ENCODE results near the gene CBLN3.
"Not testable (repeated sequence)": the region's sequence is repeated elsewhere in the genome, so short reads cannot be mapped to it uniquely, and the experiment has no call there.

The CBLN3 gene

DNA sequence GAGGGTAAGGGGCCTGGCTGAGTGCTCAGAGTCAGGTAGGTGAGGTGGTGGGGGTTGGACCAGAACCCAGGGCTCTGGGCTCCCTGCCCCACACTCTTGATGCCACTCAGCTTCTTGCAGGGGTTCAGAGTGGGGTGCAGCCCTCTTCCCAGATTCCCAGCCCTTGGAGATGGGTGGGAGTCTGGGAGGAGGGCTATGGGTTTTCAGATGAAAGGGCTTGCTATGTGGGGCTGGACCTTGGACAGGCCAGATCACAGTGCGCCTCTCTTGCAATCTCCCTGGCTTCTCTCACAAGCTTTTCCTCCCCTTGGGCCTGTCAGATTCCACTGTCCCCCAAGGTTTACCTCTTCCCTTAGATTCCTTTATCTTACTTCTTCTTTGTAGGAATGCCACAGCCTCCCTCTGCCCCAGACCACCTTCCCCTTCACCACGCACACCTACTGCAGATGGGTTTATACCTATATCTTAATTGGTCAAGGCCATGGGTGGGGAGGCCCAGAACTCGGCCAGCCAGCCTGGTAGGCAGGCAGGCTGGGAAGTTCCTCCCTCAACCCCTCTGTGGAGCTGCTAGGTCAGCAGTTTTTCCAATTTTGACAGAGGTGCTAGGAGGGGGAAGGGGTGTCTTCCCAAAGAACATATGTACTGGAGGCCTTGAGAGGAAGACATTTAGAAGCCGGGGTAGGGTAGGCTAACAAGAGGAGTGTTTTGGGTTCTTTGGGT, 29.3 kb downstream of the CBLN3 start:
- DNase-seq: no peak

DNA sequence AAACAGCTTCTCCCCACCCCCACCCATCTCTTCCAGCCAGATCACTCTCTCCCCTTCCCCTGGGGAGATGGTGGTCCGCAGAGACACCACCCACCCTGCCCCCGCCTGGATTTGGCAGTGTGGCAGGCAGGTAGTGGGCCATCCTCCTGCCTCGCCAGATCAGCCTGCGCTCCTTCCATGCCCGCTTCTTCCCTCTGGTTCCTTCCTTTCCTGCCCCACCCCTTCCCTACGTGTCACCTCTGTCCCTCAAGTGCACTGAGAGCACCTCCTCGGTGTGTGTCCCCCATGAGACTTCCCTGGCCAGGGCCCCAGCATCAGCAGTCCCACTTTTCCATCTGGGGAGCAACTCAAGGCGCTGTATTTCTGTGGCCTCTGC, 30.0 kb downstream of the CBLN3 start:
- no peak for DNase-seq

DNA sequence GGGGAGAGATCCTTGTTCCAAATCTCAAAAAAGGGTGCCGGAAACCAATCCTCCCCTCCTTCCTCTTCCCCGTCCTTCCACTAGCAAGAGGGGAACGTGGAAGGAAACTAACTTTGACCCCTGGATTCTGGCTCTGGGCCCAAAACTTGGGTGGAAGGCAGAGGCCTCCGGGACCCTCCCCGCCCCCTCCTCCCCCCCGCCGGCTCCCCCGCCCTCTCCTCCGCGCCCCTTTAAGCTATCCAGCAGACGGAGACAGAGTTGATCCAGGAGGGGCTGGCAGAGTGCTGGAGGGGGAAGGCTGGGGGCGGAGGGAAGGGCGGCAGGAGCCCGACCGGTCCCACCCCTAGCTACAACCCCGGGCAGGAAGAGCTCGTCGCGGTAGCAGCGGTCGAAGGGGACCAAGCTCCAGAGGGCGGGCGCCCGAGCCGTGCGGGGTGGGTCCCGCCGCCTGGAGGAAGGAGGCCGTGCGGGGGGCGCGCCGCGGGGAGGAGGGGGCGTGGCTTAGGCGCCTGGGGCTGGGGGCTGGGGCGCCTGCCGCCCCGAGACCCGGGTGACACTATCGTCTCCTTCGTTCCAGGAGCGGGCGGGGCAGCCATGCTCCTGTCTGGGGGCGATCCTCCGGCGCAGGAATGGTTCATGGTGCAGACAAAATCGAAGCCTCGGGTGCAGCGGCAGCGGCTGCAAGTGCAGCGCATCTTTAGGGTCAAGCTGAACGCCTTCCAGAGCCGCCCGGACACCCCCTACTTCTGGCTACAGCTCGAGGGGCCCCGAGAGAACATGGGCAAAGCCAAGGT, 30.6 kb downstream of the CBLN3 start, which contains the start of gene NYNRIN:
Gene NYNRIN, plus strand, starts transcription at position 351 of the 794 bp plus-strand sequence. Its CDS starts 244 bp downstream, at position 595.
- DNase-seq: no peak

DNA sequence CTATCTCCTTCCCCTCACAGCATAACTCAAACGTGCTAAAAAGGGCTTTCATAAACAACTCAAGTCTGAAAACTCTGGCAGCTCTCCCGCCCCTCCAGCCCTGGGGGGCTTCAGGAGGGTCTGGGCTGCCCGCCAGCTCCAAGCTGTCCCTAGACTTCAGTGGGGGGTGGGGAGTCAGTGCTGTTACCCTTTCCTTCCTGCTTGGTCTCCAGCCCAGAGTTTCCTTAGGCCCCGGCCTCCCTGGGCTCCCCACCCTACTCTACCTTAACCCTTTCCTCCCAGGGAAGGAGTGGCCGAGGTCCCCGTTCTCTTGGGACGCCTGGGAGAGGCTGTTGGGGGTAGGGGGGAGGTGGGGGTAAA, 31.2 kb downstream of the CBLN3 start:
- DNase-seq: no peak

DNA sequence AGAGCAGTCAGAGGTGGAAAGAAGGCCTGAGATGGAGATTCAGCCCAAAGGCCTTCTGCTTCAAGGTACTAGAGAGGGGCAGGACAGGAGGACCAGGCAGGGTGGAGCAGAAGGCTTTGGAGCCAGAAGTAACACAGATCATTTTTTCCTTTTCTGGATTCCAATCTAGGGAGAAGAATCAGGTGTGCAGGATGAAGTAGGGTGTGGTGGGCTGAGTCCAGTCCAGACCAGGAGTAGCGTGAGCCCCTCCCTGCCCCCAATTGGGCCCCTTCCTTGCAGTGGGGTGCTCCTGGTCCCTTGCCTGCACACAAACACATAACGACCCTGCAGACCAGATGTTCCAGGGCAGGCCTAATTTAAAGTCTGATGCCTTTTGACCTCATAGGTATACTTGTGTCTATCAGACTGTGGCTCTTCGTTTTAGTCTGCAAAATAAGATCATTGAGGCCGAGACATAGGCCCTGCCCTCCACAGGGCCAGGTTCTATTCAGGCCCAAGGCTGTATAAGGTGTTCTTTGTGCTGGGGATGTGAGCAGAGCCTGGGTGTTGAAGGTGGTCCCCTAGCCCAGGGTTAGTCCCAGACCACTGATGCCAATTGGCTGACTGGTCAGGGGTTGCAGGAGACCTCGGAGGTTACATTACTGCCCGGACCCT, 31.7 kb downstream of the CBLN3 start:
- DNase-seq: no peak

DNA sequence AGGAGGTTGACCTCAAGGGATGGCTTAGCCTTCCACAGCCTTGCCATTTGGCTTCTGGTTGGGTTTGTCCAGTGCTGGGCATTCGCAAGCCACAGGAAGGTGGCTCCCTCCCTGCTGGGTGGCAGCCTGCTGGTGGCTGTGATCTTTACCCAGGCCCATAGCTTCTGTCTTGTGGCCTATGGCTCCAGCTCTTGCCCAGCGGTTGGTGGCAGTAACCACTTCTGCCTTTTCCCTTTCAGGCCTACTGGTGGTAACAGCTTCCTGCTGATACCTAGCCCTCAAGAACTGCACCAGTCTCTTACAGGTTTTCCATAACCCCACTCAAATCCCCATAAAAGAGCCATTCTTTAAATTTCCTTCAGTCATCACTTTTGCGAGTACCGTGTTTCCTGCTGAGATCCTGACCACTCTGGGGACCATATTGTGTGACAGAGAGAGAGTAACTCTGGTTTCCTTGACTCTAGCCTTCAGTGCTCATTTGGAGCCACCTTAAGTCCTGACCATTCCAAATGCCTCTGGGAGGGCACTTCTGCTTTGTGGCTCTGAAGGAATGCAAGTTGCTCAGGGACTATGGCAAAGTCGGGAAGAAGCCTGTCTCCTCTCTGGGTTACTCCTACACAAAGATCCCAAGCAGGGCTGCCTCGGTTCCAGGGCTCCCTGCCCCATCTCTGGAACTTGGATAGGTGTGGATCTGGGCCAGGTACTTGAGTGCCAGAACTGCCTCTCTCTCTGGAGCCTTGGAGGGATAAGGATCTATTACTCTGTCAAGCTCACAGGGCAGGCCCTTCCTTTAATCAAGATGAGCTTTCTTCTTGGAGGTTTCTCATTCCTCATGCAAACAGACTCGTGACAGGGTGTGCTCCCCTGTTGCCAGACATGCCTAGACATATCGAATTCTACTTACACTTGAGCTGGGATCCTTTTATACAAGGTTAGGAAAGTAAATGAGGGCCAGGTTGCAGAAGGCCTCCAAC, 33.6 kb downstream of the CBLN3 start:
- no peak for DNase-seq

DNA sequence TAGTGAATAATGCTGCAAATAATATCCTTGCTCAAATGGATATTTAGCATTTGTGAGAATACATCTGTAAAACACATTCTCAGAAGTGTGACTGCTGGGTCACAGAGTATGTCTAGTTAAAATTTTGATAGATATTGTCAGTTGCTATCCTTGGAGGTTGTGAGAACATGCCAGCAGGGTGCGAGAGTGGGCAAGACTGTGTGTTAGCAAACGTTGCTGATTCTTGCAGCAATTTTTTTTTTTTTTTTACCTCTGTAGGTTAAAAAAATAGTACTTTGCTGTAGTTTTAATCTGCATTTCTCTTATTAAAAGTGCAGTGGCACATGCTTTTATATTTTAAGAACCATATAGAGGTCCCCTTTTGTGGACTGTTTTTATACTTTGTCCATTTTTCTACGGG, 35.2 kb downstream of the CBLN3 start:
- no peak for DNase-seq

DNA sequence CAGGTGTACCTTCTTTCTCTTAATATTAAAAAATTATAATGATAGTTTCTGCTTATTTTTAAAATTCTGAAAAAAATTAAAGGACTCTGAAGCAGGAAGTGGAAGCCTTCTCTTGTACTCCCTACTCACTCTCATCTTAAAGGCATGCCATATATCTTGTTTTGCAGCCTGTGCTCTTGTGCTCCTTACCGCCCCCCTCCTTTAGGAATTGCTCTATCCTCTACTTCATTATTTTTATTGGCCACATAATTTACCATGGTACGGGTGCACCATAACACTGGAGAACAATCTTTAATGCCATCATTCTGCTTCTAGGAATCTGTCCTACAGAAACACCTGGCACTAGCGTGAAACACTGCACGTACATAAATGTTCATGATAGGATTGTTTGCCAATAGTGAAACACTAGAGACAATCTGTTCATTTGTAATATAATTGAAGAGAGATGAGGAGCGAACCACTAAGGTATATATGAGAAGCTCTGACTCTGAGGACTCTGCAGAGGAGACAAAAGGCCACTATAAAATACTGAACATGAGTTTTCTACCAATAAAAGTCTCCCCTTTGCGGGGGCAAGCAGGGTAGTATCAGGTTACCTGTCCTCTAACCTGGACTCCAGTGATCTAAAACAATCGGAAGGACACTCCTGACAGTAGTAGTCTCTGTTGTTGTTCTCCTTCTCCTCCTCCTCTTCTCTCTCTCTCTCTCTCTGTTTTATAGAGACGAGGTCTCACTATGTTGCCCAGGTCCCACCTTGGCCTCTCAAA, 37.0 kb downstream of the CBLN3 start:
- DNase-seq: no peak

DNA sequence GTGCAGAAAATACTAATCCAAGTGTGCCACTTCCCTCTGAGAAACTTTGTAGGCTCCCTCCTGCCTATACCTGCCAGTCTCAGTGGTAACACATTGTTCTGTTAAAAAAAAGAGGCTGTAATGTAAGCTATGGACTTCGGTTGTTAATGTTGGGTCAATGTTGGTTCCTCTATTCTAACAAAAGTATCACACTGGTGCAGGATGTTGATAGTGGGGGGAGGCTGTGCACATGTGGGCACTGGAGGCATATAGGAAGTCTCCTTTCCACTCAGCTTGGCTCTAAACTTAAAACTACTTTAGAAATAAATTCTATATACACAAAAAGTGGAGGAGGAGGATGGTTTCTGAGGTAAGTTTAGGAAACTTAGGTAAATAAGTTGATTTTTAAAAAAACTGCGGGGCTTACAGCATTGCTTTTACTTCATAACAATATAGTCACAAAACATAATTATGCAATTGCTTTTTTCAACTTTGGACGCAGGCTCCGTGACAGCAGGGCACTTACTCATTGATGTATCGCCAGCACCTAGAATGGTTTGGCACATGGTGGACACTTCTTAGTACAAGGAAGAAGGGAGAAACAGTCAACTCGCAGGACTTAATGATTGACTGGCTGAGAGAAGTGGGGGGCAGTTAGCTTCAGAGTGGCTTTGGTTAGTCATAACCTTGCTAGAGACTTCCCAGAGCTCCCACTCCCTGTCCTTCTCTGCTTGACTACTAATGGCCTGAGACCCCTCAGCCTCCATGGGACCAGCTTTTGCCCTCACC, 38.6 kb downstream of the CBLN3 start:
- DNase-seq: no peak

DNA sequence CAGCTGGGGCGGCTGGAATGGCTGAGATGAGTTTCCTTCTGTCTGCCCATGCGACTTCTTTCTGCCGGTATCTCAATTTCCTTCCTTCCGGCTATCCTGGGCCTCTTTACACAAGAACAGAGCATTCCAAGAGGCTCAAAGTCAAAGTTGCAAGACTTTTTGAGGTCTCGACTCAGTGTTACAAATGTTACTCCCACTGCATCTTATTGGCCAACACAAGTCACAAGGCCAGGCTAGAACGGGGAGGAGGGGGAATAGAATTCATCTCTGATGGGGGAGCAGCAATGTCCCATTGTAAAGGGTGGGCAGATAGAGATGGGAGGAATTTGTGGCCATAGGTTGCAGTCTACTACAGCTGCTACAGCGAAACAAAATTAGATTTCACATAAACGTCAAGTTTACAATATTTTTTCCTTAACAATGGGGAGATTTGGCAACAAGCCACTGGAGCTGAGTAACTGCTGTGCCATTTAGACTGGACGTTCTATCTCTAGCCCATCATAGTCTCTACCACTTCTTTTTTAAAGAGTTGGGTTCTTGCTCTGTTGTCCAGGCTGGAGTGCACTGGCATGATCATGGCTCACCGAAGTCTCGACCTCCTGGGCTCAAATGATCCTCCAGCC, 40.1 kb downstream of the CBLN3 start:
- no peak for DNase-seq

DNA sequence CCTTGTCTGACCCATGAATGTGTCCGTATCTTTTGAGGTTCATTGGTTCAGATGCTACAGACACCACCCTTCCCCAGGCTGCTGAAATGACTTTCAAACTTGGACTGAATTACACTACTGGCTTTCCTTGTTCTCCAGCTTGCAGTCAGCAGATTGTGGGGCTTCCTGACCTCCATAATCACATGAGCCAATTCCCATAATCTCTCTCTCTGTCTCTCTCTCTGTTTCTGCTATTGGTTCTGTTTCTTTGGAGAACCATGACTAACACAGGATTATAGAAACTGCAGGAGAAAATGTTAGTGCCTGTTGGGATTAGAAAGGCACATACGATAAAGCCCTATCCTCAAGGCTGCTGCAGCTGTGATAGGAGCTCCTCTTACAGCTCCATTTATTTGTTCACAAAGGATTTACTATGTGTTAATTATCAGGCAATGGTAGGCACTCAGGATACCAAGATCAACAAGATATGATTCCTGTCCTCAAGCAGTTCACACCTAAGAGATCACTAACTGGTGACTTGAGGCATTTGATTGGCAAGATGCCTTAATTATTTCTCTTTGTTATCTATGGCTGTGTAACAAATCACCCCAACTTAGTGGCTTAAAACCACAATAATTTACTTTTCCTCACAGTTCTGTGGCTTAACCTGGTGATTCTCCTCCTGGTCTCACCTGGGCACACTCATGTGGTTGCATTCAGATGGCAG, 40.8 kb downstream of the CBLN3 start:
- DNase-seq: no peak

DNA sequence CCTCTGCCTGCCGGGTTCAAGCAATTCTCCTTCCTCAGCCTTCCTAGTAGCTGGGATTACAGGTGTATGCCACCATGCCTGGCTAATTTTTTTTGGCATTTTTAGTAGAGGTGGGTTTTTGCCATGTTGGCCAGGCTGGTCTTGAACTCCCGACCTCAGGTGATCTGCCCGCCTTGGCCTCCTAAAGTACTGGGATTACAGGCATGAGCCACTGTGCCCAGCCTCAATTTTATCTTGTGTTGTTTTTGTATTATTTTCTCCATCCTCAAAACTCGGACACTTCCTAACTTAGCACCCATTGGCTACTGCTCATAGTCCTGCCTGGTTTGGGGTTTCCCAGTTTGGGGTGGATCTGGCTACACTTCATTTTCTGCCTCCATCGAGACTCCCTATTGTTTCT, 41.9 kb downstream of the CBLN3 start:
- DNase-seq: not testable (repeated sequence)

DNA sequence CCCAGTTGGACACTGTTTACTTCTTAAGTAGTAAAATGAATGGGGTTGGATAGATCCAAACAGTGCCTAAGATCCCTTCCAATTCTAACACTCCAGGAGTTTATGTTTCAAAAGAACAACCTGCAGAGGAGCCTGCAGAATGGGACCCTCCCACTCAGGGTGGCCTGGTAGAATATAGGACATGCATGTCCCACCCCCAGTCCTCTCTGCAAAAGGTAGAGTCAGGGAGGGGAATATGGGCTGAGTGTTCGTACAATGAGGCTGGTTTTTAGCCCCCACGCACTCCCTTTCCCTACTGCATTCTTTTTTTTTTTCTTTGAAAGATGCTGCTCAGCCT, 42.5 kb downstream of the CBLN3 start:
- DNase-seq: no peak

DNA sequence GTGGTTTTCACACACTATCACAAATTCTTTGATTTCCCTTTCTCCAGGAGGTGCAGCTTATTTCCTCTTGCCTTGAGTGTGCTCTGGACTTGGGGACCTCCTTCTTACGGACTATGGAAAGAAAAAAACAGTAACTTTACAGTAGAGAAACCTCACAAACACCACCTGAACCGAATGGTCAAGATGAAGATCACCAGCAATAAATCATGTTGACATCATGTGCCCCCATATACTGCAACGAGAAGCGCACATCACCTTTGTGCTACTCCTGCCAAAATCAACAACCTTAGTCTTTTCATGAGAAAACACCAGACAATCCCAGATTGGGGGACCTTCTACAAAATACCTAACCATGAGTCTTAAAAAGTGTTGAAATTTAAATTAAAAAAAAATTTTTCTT, 43.9 kb downstream of the CBLN3 start:
- DNase-seq: no peak

DNA sequence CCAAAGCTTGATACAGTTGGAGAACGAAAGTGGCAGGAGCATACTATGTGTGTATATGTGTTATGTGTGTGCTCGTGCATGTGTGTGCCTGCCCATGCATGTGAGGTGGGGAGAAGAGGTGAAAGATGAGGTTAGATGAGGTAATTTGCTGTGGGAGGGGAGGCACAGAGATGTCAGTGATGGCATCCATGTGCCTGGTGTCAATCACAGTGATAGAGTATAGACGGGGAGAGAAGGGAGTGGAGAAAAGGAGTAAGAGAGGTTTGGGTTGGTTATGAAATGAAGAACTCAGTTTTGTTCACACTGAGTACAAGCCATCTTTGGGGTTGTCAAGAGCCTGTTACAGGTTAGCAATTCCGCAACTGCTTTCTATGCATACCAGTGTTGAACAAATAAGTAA, 45.3 kb downstream of the CBLN3 start:
- no peak for DNase-seq

DNA sequence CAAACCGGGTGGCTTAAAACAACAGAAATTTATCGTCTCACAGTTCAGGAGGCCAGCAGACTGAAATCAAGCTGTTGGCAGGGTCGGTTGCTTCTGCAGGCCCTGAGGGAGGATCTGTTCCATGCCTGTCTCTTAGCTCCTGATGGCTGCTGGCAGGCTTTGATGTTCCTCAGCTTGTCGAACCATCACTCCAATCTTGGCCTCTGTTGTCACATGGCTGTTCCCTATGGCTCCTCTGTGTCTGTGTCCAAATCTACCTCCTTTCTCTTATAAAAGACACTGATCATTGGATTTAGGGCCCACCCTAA, 47.5 kb downstream of the CBLN3 start:
- DNase-seq: no peak

DNA sequence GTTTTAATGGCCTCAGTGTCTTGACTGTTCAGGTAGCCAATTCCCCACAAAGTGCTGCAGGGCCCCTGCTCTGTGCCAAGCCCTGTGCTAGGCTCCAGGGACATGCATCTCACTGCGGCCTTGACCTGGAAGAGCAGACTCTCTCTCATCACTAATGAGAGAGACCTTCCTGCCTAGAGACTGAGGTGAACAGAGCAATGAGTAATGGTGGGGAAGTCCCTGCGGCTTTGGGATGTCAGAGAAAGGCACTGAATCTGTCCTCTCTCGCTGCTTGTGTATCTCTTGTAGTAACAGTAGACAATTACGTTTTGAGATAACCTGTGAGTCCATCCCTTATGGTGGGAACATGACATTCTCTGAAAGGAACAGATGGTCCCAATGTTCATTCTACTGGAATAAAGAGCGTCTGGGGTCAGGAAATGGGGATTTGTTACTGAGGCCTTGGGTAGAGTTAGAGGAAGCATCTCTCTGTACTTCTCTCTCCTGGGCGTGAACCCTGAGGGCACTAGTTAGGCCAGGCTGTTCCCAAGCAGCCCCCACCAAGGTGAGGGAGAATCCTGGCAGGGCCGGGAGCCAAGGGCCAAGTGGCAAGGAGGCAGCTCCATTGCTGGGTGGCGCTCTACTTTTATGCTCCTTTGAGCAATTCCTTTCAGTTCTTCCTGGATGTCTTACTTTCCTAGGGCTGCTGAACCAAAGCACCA, 48.0 kb downstream of the CBLN3 start:
- no peak for DNase-seq

DNA sequence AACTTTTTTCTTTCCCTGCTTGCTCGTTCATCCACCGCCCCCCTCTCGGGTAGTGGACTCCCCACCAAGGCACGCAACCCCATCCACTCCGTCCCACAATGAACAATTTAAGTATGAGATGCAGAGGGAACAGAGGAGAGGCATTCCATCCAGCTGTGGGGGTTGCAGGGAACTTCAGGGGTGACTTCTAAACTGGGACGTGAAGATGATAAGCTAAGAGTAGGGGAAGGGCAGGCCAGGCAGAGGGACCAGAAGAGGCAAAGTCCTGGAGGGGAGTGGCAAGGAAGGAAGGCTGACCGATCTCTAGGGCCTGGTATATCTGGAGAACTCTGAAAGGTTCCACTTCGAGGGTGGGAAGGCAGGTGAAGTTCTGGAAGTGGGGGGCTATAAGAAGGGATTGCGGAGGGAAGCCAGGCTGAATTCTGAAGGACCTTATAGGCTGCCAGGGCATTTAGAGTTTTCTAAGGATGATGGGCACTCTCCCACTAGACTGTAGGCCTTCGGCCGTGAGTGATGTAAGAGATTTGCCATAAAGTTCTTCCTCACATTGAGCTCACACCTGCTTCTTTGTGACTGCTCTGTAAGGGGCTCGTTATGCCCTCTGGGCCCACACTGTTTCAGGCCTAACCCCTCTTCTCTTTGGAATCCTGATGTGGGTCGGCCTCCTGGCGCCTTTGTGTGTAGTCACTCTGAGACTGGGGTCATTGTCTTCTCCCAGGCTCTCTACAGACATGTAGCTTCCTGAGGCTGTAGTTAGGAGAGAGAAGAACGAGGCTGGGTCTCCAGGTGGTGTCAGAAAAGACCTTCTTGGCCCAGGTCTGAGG, 49.3 kb downstream of the CBLN3 start:
- DNase-seq: no peak
